IMR-90 (cell line): Measurements from ENCODE around the gene MZF1. TPM values are rescaled to one million over a fixed set of nuclear protein-coding genes. Genes with fewer than 3 reads are reported as not detected.

ENCODE experiments used
- ATAC-seq: fragments of 200-7000 bp; cut with Tn5 transposase; 2 replicates; pipeline ENCODE4 v1.9.1; 2020; ENCODE audit warnings: low read depth, mild to moderate bottlenecking, moderate library complexity
- BruUV-seq: library from RNA; stranded (reverse); fragments of 400-500 nt; replicated peaks from 2 replicates; lab custom pipeline; 2021; lab: Mats Ljungman, UMichigan
- CTCF ChIA-PET: fragments of 300-600 bp; formaldehyde crosslinking; extraction: SDS; loops from one replicate; lab custom pipeline; 2021; ENCODE audit warnings: antibody characterized with exemption; lab: Yijun Ruan, JAX
- POLR2A ChIA-PET: fragments of 300-600 bp; sonication (Branson Sonifier 250); formaldehyde crosslinking; loops from one replicate; lab custom pipeline; 2022; ENCODE audit warnings: antibody characterized with exemption; ENCODE audit not compliant: unreplicated experiment; lab: Charles Lee
- DNase-seq: peaks from one replicate; pipeline ENCODE4 v3.0.0; 2013
- H2AFZ ChIP-seq: replicated peaks from 2 replicates; pipeline ENCODE3; 2013; ENCODE audit warnings: low read length, mild to moderate bottlenecking; ENCODE audit not compliant: poor library complexity
- H2AK5ac ChIP-seq: 2 replicates; pipeline ENCODE4 v1.6.1; 2013; ENCODE audit warnings: low read depth, low read length, inconsistent platforms
- H2AK9ac ChIP-seq: replicated peaks from 2 replicates; pipeline ENCODE3; 2013; ENCODE audit warnings: mild to moderate bottlenecking, low read depth, low read length, moderate library complexity; ENCODE audit not compliant: poor library complexity
- H2BK120ac ChIP-seq: 2 replicates; pipeline ENCODE4 v1.6.1; 2013; ENCODE audit warnings: low read depth, low read length, inconsistent platforms
- H2BK15ac ChIP-seq: 3 replicates; pipeline ENCODE4 v1.6.1; 2013; ENCODE audit warnings: low read depth, low read length, inconsistent platforms
- H2BK20ac ChIP-seq: 2 replicates; pipeline ENCODE4 v1.6.1; 2013; ENCODE audit warnings: low read depth, mild to moderate bottlenecking, inconsistent platforms, low read length, moderate library complexity
- H2BK5ac ChIP-seq: 2 replicates; pipeline ENCODE4 v1.6.1; 2013; ENCODE audit warnings: mild to moderate bottlenecking, low read depth, low read length, inconsistent platforms; ENCODE audit not compliant: poor library complexity, severe bottlenecking
- H3K14ac ChIP-seq: replicated peaks from 2 replicates; pipeline ENCODE4 v1.6.1; 2013; ENCODE audit warnings: low read depth, low read length, inconsistent platforms
- H3K18ac ChIP-seq: 2 replicates; pipeline ENCODE4 v1.6.1; 2013; ENCODE audit warnings: low read depth, low read length, control low read depth
- H3K23ac ChIP-seq: 2 replicates; pipeline ENCODE4 v1.6.1; 2013; ENCODE audit warnings: low read depth, low read length, inconsistent platforms
- H3K27ac ChIP-seq: 2 replicates; pipeline ENCODE4 v1.5.1; 2013; ENCODE audit warnings: mild to moderate bottlenecking, control low read depth, low read length; ENCODE audit not compliant: insufficient read depth
- H3K27me3 ChIP-seq: 2 replicates; pipeline ENCODE4 v1.6.1; 2013; ENCODE audit warnings: low read length; ENCODE audit not compliant: control insufficient read depth, insufficient read depth
- H3K36me3 ChIP-seq: 2 replicates; pipeline ENCODE4 v1.6.1; 2013; ENCODE audit warnings: low read length, mixed read lengths; ENCODE audit not compliant: control insufficient read depth, insufficient read depth
- H3K4ac ChIP-seq: 2 replicates; pipeline ENCODE4 v1.6.1; 2013; ENCODE audit warnings: low read depth, low read length, inconsistent platforms
- H3K4me1 ChIP-seq: 2 replicates; pipeline ENCODE4 v1.6.1; 2013; ENCODE audit warnings: low read length, mixed read lengths; ENCODE audit not compliant: control insufficient read depth, insufficient read depth
- H3K4me2 ChIP-seq: 2 replicates; pipeline ENCODE4 v1.6.1; 2013; ENCODE audit warnings: low read depth, mild to moderate bottlenecking, control low read depth, low read length, moderate library complexity
- H3K4me3 ChIP-seq: 2 replicates; pipeline ENCODE4 v1.5.1; 2013; ENCODE audit warnings: low read depth, mild to moderate bottlenecking, control low read depth, low read length, moderate library complexity; ENCODE audit not compliant: insufficient read depth
- H3K56ac ChIP-seq: 2 replicates; pipeline ENCODE4 v1.6.1; 2013; ENCODE audit warnings: low read length, inconsistent platforms; ENCODE audit not compliant: insufficient read depth; ENCODE audit errors: extremely low read depth
- H3K79me1 ChIP-seq, 2 experiments: 2 replicates each; pipeline ENCODE4 v1.6.1; 2013; ENCODE audit warnings: low read length in 2 of 2, inconsistent platforms in 1 of 2, low read depth in 1 of 2
- H3K9ac ChIP-seq: 2 replicates; pipeline ENCODE4 v1.6.1; 2013; ENCODE audit warnings: low read depth, low read length, control low read depth
- H3K9me1 ChIP-seq: 2 replicates; pipeline ENCODE4 v1.6.1; 2013; ENCODE audit warnings: low read length, inconsistent platforms; ENCODE audit not compliant: insufficient read depth
- H3K9me3 ChIP-seq: 2 replicates; pipeline ENCODE4 v1.6.1; 2013; ENCODE audit warnings: low read length; ENCODE audit not compliant: control insufficient read depth, insufficient read depth
- H4K20me1 ChIP-seq: 2 replicates; pipeline ENCODE4 v1.6.1; 2013; ENCODE audit warnings: low read length, inconsistent platforms; ENCODE audit not compliant: insufficient read depth
- H4K5ac ChIP-seq: 2 replicates; pipeline ENCODE4 v1.6.1; 2013; ENCODE audit warnings: mild to moderate bottlenecking, low read depth, low read length, control low read depth
- H4K8ac ChIP-seq, 2 experiments: 2 replicates each; pipeline ENCODE4 v1.6.1; 2013; ENCODE audit warnings: low read depth in 2 of 2, low read length in 2 of 2, control low read depth in 1 of 2, inconsistent platforms in 1 of 2
- H4K91ac ChIP-seq: 2 replicates; pipeline ENCODE4 v1.6.1; 2013; ENCODE audit warnings: low read depth, low read length, inconsistent platforms; ENCODE audit not compliant: insufficient read depth
- BHLHE40 ChIP-seq: fragments of 150-350 bp; IDR thresholded peaks from 2 replicates; pipeline ENCODE4 v1.6.1; 2016; ENCODE audit warnings: mild to moderate bottlenecking, low read depth, low read length
- CEBPB ChIP-seq: IDR thresholded peaks from 2 replicates; pipeline ENCODE4 v1.6.1; 2012; ENCODE audit warnings: low read depth, low read length, improper control_type of control experiment
- CHD1 ChIP-seq: IDR thresholded peaks from 2 replicates; pipeline ENCODE4 v1.6.1; 2012; ENCODE audit warnings: low read depth, low read length, improper control_type of control experiment
- ELK1 ChIP-seq: fragments of 150-350 bp; IDR thresholded peaks from 2 replicates; pipeline ENCODE4 v1.6.1; 2016; ENCODE audit warnings: low read depth, mild to moderate bottlenecking, low read length, moderate library complexity, borderline replicate concordance
- FOS ChIP-seq: fragments of 150-350 bp; IDR thresholded peaks from 2 replicates; pipeline ENCODE4 v1.6.1; 2016; ENCODE audit warnings: low read depth, low read length
- MAFK ChIP-seq: IDR thresholded peaks from 2 replicates; pipeline ENCODE4 v1.6.1; 2012; ENCODE audit warnings: low read depth, low read length, improper control_type of control experiment
- MAZ ChIP-seq: IDR thresholded peaks from 2 replicates; pipeline ENCODE4 v1.6.1; 2012; ENCODE audit warnings: low read depth, mild to moderate bottlenecking, low read length, improper control_type of control experiment, moderate library complexity, borderline replicate concordance
- MXI1 ChIP-seq: IDR thresholded peaks from 2 replicates; pipeline ENCODE4 v1.6.1; 2012; ENCODE audit warnings: low read depth, mild to moderate bottlenecking, low read length, moderate library complexity, borderline replicate concordance
- NFE2L2 ChIP-seq: fragments of 150-350 bp; IDR thresholded peaks from 2 replicates; pipeline ENCODE4 v1.6.1; 2016; ENCODE audit warnings: low read depth, mild to moderate bottlenecking, low read length
- POLR2A ChIP-seq: IDR thresholded peaks from 2 replicates; pipeline ENCODE4 v1.6.1; 2012; ENCODE audit warnings: mild to moderate bottlenecking, low read depth, low read length
- RCOR1 ChIP-seq: IDR thresholded peaks from 2 replicates; pipeline ENCODE4 v1.6.1; 2012; ENCODE audit warnings: mild to moderate bottlenecking, low read length, improper control_type of control experiment; ENCODE audit not compliant: insufficient replicate concordance
- RFX5 ChIP-seq: IDR thresholded peaks from 2 replicates; pipeline ENCODE4 v1.8.0; 2012; ENCODE audit warnings: low read depth, mild to moderate bottlenecking, low read length, moderate library complexity
- SMC3 ChIP-seq: fragments of 150-350 bp; IDR thresholded peaks from 2 replicates; pipeline ENCODE4 v1.6.1; 2016; ENCODE audit warnings: low read depth, mild to moderate bottlenecking, antibody characterized with exemption, low read length, moderate library complexity
- WGBS, 2 experiments: methylation state at CpG; one replicate each; pipeline versions ENCODE4 v1.1.5 to v1.1.7; 2013; ENCODE audit warnings: missing lambda C conversion rate in 2 of 2; ENCODE audit not compliant: insufficient read length in 1 of 2; ENCODE audit errors: extremely low coverage in 2 of 2; 5-methylcytosine and 5-hydroxymethylcytosine counted together
- dilution Hi-C: fragments of 300-500 bp; cut with HindIII; formaldehyde crosslinking; loops from one replicate; pipeline ENCODE4 v1.14.3; 2018; ENCODE audit warnings: low sequenced_read_pairs; ENCODE audit not compliant: unreplicated experiment
- in situ Hi-C: fragments of 300-500 bp; cut with MboI; formaldehyde crosslinking; loops from 3 replicates; pipeline ENCODE4 v1.14.3; 2019; ENCODE audit warnings: low sequenced_read_pairs, inconsistent platforms, mixed read lengths
- intact Hi-C: fragments of 100-400 bp; cut with micrococcal nuclease; formaldehyde crosslinking; loops from 2 replicates; pipeline ENCODE4 v1.10.0; 2022
- polyA plus RNA-seq, 3 experiments: library from polyadenylated mRNA; depleted of rRNA; stranded (reverse); fragments of >200 nt; gene quantifications; 2 replicates each; pipeline ENCODE4 v1.2.3, GENCODE V29; 2012; ENCODE audit warnings: low replicate concordance in 1 of 3
- total RNA-seq: library from RNA; depleted of rRNA; stranded (reverse); fragments of >200 nt; gene quantifications from 2 replicates; pipeline ENCODE4 v1.2.3, GENCODE V29; 2012
- TF ChIP-seq, protein P1 (sequence below): conservative IDR thresholded peaks from 2 replicates; pipeline ENCODE4 v1.5.1; 2012; ENCODE audit warnings: mild to moderate bottlenecking, low read depth, low read length, improper control_type of control experiment
- TF ChIP-seq, protein P2 (sequence below): fragments of 150-350 bp; IDR thresholded peaks from 2 replicates; pipeline ENCODE4 v1.6.1; 2017; ENCODE audit warnings: mild to moderate bottlenecking, antibody characterized with exemption, low read length, low read depth

The MZF1 gene
- total and polyA plus RNA-seq, 2 of the 4 experiments (the other 2 are of a cell fraction), result 3.4 to 15.0 TPM

- no peak overlapping the region for H4K91ac ChIP-seq
- BruUV-seq, result TSS peak; percentile 83
- in situ Hi-C loops, result no loop called here
- TF ChIP-seq SMC3 (no peak), BHLHE40 (no peak), MAZ (no peak), POLR2A (no peak), CHD1 (no peak), MXI1 (no peak), FOS (no peak), ELK1 (no peak), CEBPB (no peak), MAFK (no peak), RFX5 (no peak), RCOR1 (no peak), NFE2L2 (no peak)
- TF ChIP-seq, protein P1, sequence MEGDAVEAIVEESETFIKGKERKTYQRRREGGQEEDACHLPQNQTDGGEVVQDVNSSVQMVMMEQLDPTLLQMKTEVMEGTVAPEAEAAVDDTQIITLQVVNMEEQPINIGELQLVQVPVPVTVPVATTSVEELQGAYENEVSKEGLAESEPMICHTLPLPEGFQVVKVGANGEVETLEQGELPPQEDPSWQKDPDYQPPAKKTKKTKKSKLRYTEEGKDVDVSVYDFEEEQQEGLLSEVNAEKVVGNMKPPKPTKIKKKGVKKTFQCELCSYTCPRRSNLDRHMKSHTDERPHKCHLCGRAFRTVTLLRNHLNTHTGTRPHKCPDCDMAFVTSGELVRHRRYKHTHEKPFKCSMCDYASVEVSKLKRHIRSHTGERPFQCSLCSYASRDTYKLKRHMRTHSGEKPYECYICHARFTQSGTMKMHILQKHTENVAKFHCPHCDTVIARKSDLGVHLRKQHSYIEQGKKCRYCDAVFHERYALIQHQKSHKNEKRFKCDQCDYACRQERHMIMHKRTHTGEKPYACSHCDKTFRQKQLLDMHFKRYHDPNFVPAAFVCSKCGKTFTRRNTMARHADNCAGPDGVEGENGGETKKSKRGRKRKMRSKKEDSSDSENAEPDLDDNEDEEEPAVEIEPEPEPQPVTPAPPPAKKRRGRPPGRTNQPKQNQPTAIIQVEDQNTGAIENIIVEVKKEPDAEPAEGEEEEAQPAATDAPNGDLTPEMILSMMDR, result no peak
- TF ChIP-seq, protein P2, sequence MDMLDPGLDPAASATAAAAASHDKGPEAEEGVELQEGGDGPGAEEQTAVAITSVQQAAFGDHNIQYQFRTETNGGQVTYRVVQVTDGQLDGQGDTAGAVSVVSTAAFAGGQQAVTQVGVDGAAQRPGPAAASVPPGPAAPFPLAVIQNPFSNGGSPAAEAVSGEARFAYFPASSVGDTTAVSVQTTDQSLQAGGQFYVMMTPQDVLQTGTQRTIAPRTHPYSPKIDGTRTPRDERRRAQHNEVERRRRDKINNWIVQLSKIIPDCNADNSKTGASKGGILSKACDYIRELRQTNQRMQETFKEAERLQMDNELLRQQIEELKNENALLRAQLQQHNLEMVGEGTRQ, result no peak
Observed at GRCh38 chr19:58551577-58552471, 21.3 kb downstream of the MZF1 start.

More at GRCh38 chr19:58551577-58552471, 21.3 kb downstream of the MZF1 start:
- Histone ChIP-seq H4K8ac (no peak overlapping the region), H2AK9ac (peak overlapping the region; percentile 42), H3K23ac (no peak overlapping the region), H3K79me1 (peaks cover 27 to 83% of the 10 kb centered on the region in 2 experiments), H4K5ac (no peak overlapping the region), H2BK120ac (no peak overlapping the region), H3K4ac (no peak overlapping the region), H3K36me3 (peaks cover 68% of the 10 kb centered on the region), H2BK5ac (no peak overlapping the region), H3K9me3 (no peaks in the 10 kb centered on the region), H3K56ac (no peak overlapping the region), H3K9me1 (peaks cover 22% of the 10 kb centered on the region), H2AK5ac (no peak overlapping the region), H3K18ac (no peak overlapping the region), H3K4me1 (peaks cover 16% of the 10 kb centered on the region), H2AFZ (no peak overlapping the region), H2BK20ac (no peak overlapping the region), H3K27ac (no peak overlapping the region), H3K27me3 (no peaks in the 10 kb centered on the region), H3K9ac (no peak overlapping the region), H3K14ac (no peak overlapping the region), H3K4me3 (no peak overlapping the region), H3K4me2 (no peak overlapping the region), H4K20me1 (peaks cover 50% of the 10 kb centered on the region), H2BK15ac (no peak overlapping the region)
- WGBS, 2 experiments, result 100% methylated on average over 7 of the region's 18 CpGs; no CpG with 5 or more reads in 1 of the 2 experiments
- dilution Hi-C loops (no loop called here), intact Hi-C loops (no loop called here)
- ChIA-PET CTCF (no interaction called here), POLR2A (no interaction called here)
- ATAC-seq, result no peak
- no peak for DNase-seq
